Neural progenitor cell (in vitro differentiated cells): ENCODE measurements around the gene INIP.

ENCODE experiments used
- EZH2 ChIP-seq: fragments of 200-600 bp; sonication (generic); IDR thresholded peaks from 2 replicates; pipeline ENCODE4 v1.6.1; 2017; ENCODE audit warnings: antibody characterized with exemption, mild to moderate bottlenecking, moderate library complexity
- EZH2phosphoT487 ChIP-seq: fragments of 200-600 bp; sonication (generic); IDR thresholded peaks from 2 replicates; pipeline ENCODE4 v1.6.1; 2017; ENCODE audit warnings: antibody characterized with exemption
- TF ChIP-seq, protein P1 (sequence below): fragments of 200-600 bp; sonication (generic); IDR thresholded peaks from 2 replicates; pipeline ENCODE4 v1.5.1; 2017; ENCODE audit warnings: antibody characterized with exemption, mild to moderate bottlenecking

- no peak for TF ChIP-seq EZH2phosphoT487
- TF ChIP-seq, protein P1, sequence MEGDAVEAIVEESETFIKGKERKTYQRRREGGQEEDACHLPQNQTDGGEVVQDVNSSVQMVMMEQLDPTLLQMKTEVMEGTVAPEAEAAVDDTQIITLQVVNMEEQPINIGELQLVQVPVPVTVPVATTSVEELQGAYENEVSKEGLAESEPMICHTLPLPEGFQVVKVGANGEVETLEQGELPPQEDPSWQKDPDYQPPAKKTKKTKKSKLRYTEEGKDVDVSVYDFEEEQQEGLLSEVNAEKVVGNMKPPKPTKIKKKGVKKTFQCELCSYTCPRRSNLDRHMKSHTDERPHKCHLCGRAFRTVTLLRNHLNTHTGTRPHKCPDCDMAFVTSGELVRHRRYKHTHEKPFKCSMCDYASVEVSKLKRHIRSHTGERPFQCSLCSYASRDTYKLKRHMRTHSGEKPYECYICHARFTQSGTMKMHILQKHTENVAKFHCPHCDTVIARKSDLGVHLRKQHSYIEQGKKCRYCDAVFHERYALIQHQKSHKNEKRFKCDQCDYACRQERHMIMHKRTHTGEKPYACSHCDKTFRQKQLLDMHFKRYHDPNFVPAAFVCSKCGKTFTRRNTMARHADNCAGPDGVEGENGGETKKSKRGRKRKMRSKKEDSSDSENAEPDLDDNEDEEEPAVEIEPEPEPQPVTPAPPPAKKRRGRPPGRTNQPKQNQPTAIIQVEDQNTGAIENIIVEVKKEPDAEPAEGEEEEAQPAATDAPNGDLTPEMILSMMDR: no peak
- TF ChIP-seq EZH2: no peak
Observed at GRCh38 chr9:112689161-112689740, 28.7 kb downstream of the INIP start.
